ENCODE results near the gene DNAH5.

Gene DNAH5

GRCh38 chr5:13773649-13774048, 170.8 kb downstream of the DNAH5 start:
- Histone ChIP-seq H3K23ac (ENCODE audit: low read depth, low read length, poor library complexity) (no peak overlapping the region), H3K4ac (ENCODE audit: low read length) (no peak overlapping the region), H3K79me1 (ENCODE audit: low read depth, low read length) (no peaks in the 10 kb centered on the region), H3K27ac (replicated peaks; ENCODE audit: low read length) (no peak overlapping the region), H3K9ac (ENCODE audit: low read depth, low read length, poor library complexity) (no peak overlapping the region), H4K8ac (ENCODE audit: low read depth, low read length) (no peak overlapping the region), H2AFZ (ENCODE audit: low read length) (no peak overlapping the region), H3K9me3 (replicated peaks in 1 of 2; ENCODE audit: control insufficient read depth in 2 of 2, insufficient read depth in 1 of 2, low read depth in 1 of 2, low read length in 2 of 2) (no peaks in the 10 kb centered on the region), H3K4me2 (ENCODE audit: insufficient read depth, low read length, poor library complexity, severe bottlenecking) (no peak overlapping the region), H3K27me3 (ENCODE audit: control insufficient read depth in 3 of 3, insufficient read depth in 3 of 3, low read depth in 1 of 3, low read length in 3 of 3) (no peaks in the 10 kb centered on the region), H2BK12ac (ENCODE audit: low read length) (no peak overlapping the region), H4K91ac (ENCODE audit: low read depth, low read length, poor library complexity) (no peak overlapping the region), H3K4me1 (ENCODE audit: control insufficient read depth in 2 of 2, insufficient read depth in 1 of 2, low read depth in 1 of 2, low read length in 2 of 2) (peaks cover 0 to 1% of the 10 kb centered on the region in 2 donors), H3K36me3 (replicated peaks in 1 of 2; ENCODE audit: control insufficient read depth in 2 of 2, insufficient read depth in 2 of 2, low read length in 2 of 2) (no peaks in the 10 kb centered on the region), H2AK5ac (ENCODE audit: low read depth, low read length) (no peak overlapping the region), H3K4me3 (ENCODE audit: low read length in 2 of 2) (no peak overlapping the region), H3K18ac (ENCODE audit: low read length) (no peak overlapping the region), H2BK15ac (ENCODE audit: low read length) (no peak overlapping the region), H3K14ac (ENCODE audit: low read length) (no peak overlapping the region), H2BK120ac (ENCODE audit: low read depth, low read length) (no peak overlapping the region), H2BK5ac (ENCODE audit: low read length) (no peak overlapping the region)
- DNase-seq (ENCODE audit: low spot score): no peak
- WGBS, 2 donors (ENCODE audit: extremely low coverage in 2 of 2, insufficient read length in 2 of 2, insufficient replicate concordance in 1 of 2): no CpG with 5 or more reads among the region's 2 CpGs

GRCh38 chr5:13771011-13771571, 173.4 kb downstream of the DNAH5 start:
- H2AFZ ChIP-seq (ENCODE audit: low read length): no peak overlapping the region
- H3K9me3 ChIP-seq (replicated peaks in 1 of 2; ENCODE audit: control insufficient read depth in 2 of 2, insufficient read depth in 1 of 2, low read depth in 1 of 2, low read length in 2 of 2): no peaks in the 10 kb centered on the region
- no peaks in the 10 kb centered on the region for H3K36me3 ChIP-seq (replicated peaks in 1 of 2; ENCODE audit: control insufficient read depth in 2 of 2, insufficient read depth in 2 of 2, low read length in 2 of 2)
- H3K27me3 ChIP-seq (ENCODE audit: control insufficient read depth in 3 of 3, insufficient read depth in 3 of 3, low read depth in 1 of 3, low read length in 3 of 3): no peaks in the 10 kb centered on the region
- H3K14ac ChIP-seq (ENCODE audit: low read length): no peak overlapping the region
- no peak overlapping the region for H2BK5ac ChIP-seq (ENCODE audit: low read length)
- no peak overlapping the region for H3K23ac ChIP-seq (ENCODE audit: low read depth, low read length, poor library complexity)
- no peak overlapping the region for H2BK15ac ChIP-seq (ENCODE audit: low read length)
- no peak overlapping the region for H3K4ac ChIP-seq (ENCODE audit: low read length)
- no peak overlapping the region for H2AK5ac ChIP-seq (ENCODE audit: low read depth, low read length)
- H3K18ac ChIP-seq (ENCODE audit: low read length): no peak overlapping the region
- WGBS, 2 donors (ENCODE audit: extremely low coverage in 2 of 2, insufficient read length in 2 of 2, insufficient replicate concordance in 1 of 2): no CpG with 5 or more reads among the region's 1 CpG
- no peak overlapping the region for H2BK12ac ChIP-seq (ENCODE audit: low read length)
- no peak overlapping the region for H3K9ac ChIP-seq (ENCODE audit: low read depth, low read length, poor library complexity)
- no peaks in the 10 kb centered on the region for H3K79me1 ChIP-seq (ENCODE audit: low read depth, low read length)
- peaks cover 0 to 1% of the 10 kb centered on the region in 2 donors for H3K4me1 ChIP-seq (ENCODE audit: control insufficient read depth in 2 of 2, insufficient read depth in 1 of 2, low read depth in 1 of 2, low read length in 2 of 2)
- H3K4me3 ChIP-seq (ENCODE audit: low read length in 2 of 2): no peak overlapping the region
- DNase-seq (ENCODE audit: low spot score): no peak
- no peak overlapping the region for H4K8ac ChIP-seq (ENCODE audit: low read depth, low read length)
- H4K91ac ChIP-seq (ENCODE audit: low read depth, low read length, poor library complexity): no peak overlapping the region
- H2BK120ac ChIP-seq (ENCODE audit: low read depth, low read length): no peak overlapping the region
- no peak overlapping the region for H3K27ac ChIP-seq (replicated peaks; ENCODE audit: low read length)
- no peak overlapping the region for H3K4me2 ChIP-seq (ENCODE audit: insufficient read depth, low read length, poor library complexity, severe bottlenecking)

GRCh38 chr5:13766236-13766635, 178.3 kb downstream of the DNAH5 start:
- no peak for DNase-seq (ENCODE audit: low spot score)
- no peak overlapping the region for H2BK12ac ChIP-seq (ENCODE audit: low read length)
- no peak overlapping the region for H3K4ac ChIP-seq (ENCODE audit: low read length)
- no peak overlapping the region for H4K91ac ChIP-seq (ENCODE audit: low read depth, low read length, poor library complexity)
- H3K9ac ChIP-seq (ENCODE audit: low read depth, low read length, poor library complexity): no peak overlapping the region
- no peak overlapping the region for H2BK5ac ChIP-seq (ENCODE audit: low read length)
- no peaks in the 10 kb centered on the region for H3K27me3 ChIP-seq (ENCODE audit: control insufficient read depth in 3 of 3, insufficient read depth in 3 of 3, low read depth in 1 of 3, low read length in 3 of 3)
- WGBS, 2 donors (ENCODE audit: extremely low coverage in 2 of 2, insufficient read length in 2 of 2, insufficient replicate concordance in 1 of 2): no CpG with 5 or more reads among the region's 3 CpGs
- H3K23ac ChIP-seq (ENCODE audit: low read depth, low read length, poor library complexity): no peak overlapping the region
- no peaks in the 10 kb centered on the region for H3K4me1 ChIP-seq (ENCODE audit: control insufficient read depth in 2 of 2, insufficient read depth in 1 of 2, low read depth in 1 of 2, low read length in 2 of 2)
- no peak overlapping the region for H3K4me2 ChIP-seq (ENCODE audit: insufficient read depth, low read length, poor library complexity, severe bottlenecking)
- H3K27ac ChIP-seq (replicated peaks; ENCODE audit: low read length): no peak overlapping the region
- no peaks in the 10 kb centered on the region for H3K79me1 ChIP-seq (ENCODE audit: low read depth, low read length)
- no peaks in the 10 kb centered on the region for H3K9me3 ChIP-seq (replicated peaks in 1 of 2; ENCODE audit: control insufficient read depth in 2 of 2, insufficient read depth in 1 of 2, low read depth in 1 of 2, low read length in 2 of 2)
- no peak overlapping the region for H2BK15ac ChIP-seq (ENCODE audit: low read length)
- H3K18ac ChIP-seq (ENCODE audit: low read length): no peak overlapping the region
- H2BK120ac ChIP-seq (ENCODE audit: low read depth, low read length): no peak overlapping the region
- no peak overlapping the region for H4K8ac ChIP-seq (ENCODE audit: low read depth, low read length)
- H2AK5ac ChIP-seq (ENCODE audit: low read depth, low read length): no peak overlapping the region
- no peak overlapping the region for H2AFZ ChIP-seq (ENCODE audit: low read length)
- no peaks in the 10 kb centered on the region for H3K36me3 ChIP-seq (replicated peaks in 1 of 2; ENCODE audit: control insufficient read depth in 2 of 2, insufficient read depth in 2 of 2, low read length in 2 of 2)
- H3K4me3 ChIP-seq (ENCODE audit: low read length in 2 of 2): no peak overlapping the region
- H3K14ac ChIP-seq (ENCODE audit: low read length): no peak overlapping the region

- Histone ChIP-seq H3K27ac (replicated peaks; ENCODE audit: low read length) (no peak overlapping the region), H4K91ac (ENCODE audit: low read depth, low read length, poor library complexity) (no peak overlapping the region), H3K18ac (ENCODE audit: low read length) (no peak overlapping the region), H4K8ac (ENCODE audit: low read depth, low read length) (no peak overlapping the region), H3K23ac (ENCODE audit: low read depth, low read length, poor library complexity) (no peak overlapping the region), H3K4me3 (ENCODE audit: low read length in 2 of 2) (no peak overlapping the region), H3K9ac (ENCODE audit: low read depth, low read length, poor library complexity) (no peak overlapping the region), H2BK5ac (ENCODE audit: low read length) (no peak overlapping the region), H2BK12ac (ENCODE audit: low read length) (no peak overlapping the region), H3K9me3 (replicated peaks in 1 of 2; ENCODE audit: control insufficient read depth in 2 of 2, insufficient read depth in 1 of 2, low read depth in 1 of 2, low read length in 2 of 2) (no peaks in the 10 kb centered on the region), H3K4me2 (ENCODE audit: insufficient read depth, low read length, poor library complexity, severe bottlenecking) (no peak overlapping the region), H2AFZ (ENCODE audit: low read length) (no peak overlapping the region), H3K79me1 (ENCODE audit: low read depth, low read length) (no peaks in the 10 kb centered on the region), H3K36me3 (replicated peaks in 1 of 2; ENCODE audit: control insufficient read depth in 2 of 2, insufficient read depth in 2 of 2, low read length in 2 of 2) (no peaks in the 10 kb centered on the region), H3K4me1 (ENCODE audit: control insufficient read depth in 2 of 2, insufficient read depth in 1 of 2, low read depth in 1 of 2, low read length in 2 of 2) (no peaks in the 10 kb centered on the region), H2AK5ac (ENCODE audit: low read depth, low read length) (no peak overlapping the region), H2BK120ac (ENCODE audit: low read depth, low read length) (no peak overlapping the region), H2BK15ac (ENCODE audit: low read length) (no peak overlapping the region), H3K4ac (ENCODE audit: low read length) (no peak overlapping the region), H3K14ac (ENCODE audit: low read length) (no peak overlapping the region), H3K27me3 (ENCODE audit: control insufficient read depth in 3 of 3, insufficient read depth in 3 of 3, low read depth in 1 of 3, low read length in 3 of 3) (no peaks in the 10 kb centered on the region)
- no CpG with 5 or more reads among the region's 3 CpGs for WGBS, 2 donors (ENCODE audit: extremely low coverage in 2 of 2, insufficient read length in 2 of 2, insufficient replicate concordance in 1 of 2)
- DNase-seq (ENCODE audit: low spot score): no peak
Measured at GRCh38 chr5:13763719-13764118, 180.8 kb downstream of the DNAH5 start.

Measured in neuronal stem cell (in vitro differentiated cells).